IPS-11a (cell line): Measurements from ENCODE around the gene THSD7A.

Experiments
- H3K4me3 ChIP-seq: one replicate; pipeline ENCODE4 v1.5.1; 2013; ENCODE audit warnings: low read depth, low read length, control low read depth

The THSD7A gene

DNA sequence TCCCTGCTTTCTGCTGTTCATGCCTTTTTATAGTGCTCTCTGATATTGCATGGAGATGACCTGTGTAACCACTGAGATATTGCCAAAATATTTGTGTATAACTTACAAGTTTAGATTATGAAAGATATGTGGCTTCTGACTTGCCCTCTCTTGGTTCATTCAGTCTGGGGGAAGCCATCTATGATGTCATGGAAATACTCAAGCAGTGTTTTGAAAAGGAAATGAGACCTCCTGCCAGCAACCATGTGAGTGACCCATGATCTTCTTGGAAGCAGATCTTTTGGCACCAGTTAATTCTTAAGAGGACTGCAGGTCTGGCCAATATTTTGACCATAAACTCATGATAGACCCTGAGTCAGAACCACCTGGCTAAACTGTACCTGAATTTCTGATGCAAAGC is 183.0 kb downstream of the THSD7A start:
- no peak overlapping the region for H3K4me3 ChIP-seq

- no peak overlapping the region for H3K4me3 ChIP-seq
Measured at GRCh38 chr7:11648101-11648500, 183.9 kb downstream of the THSD7A start.

DNA sequence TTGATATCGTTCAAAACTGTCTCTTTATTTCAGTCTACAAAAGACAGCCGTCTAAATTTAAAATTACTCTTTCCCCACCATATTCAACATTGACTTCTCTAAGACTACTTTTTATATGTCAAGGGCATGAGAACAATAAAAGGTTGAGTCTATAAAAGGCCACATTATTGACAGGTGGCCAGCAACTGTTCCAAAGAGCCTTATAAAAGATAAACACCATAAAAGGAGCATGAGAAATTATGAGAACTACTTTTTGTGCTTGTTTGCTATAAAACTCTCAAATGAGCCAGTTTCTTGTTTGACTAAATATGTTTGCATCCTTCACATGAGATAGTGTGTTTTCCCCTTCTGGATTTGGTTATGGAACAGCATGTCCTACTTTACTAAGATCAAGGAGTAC is 189.2 kb downstream of the THSD7A start:
- H3K4me3 ChIP-seq: no peak overlapping the region

- no peak overlapping the region for H3K4me3 ChIP-seq
Measured at GRCh38 chr7:11642276-11642675, 189.7 kb downstream of the THSD7A start.

GRCh38 chr7:11638011-11638774 is 193.8 kb downstream of the THSD7A start:
- H3K4me3 ChIP-seq: no peak overlapping the region

DNA sequence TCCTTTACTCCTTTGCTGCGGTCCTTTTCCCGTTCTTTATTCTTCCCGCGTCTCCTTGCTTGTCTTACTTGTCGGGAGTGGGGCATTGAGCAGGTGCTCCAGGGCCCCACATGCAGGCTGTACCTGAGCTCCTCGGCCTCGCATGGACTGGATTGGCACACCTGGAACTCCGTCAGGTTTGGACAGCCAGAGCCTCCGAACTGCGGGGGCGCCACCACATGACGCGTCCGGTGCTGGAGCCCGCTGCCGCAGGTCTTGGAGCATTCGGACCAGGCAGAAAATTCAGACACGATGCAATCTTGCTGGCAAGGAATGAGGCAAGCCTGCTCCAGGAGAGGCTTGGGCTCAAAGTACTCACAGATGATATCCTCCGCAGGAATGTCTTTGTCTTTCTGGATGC is 195.7 kb downstream of the THSD7A start:
- no peak overlapping the region for H3K4me3 ChIP-seq

DNA sequence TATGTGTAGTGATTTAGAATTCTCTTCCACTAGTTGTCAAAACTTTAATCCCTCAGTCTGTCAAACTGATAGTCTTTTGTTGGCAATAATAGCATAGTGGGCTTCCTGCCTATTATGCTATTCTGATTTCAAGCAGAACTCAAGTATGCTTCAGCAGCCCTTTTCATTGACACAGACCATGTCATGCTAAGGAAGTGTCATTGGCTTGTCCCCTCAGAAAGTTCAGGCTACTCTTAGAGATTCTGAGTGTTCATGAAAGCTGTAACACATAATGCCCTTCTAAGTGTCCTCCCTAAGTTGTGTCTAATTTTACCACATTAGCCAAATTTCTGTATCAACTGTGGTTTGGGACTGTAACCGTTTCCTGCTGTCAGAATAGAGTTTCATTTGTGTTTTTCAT is 198.7 kb downstream of the THSD7A start:
- no peak overlapping the region for H3K4me3 ChIP-seq

- H3K4me3 ChIP-seq: no peak overlapping the region
Measured at GRCh38 chr7:11630355-11630754, 201.6 kb downstream of the THSD7A start.

GRCh38 chr7:11625669-11626068 is 206.3 kb downstream of the THSD7A start:
- H3K4me3 ChIP-seq: no peak overlapping the region

DNA sequence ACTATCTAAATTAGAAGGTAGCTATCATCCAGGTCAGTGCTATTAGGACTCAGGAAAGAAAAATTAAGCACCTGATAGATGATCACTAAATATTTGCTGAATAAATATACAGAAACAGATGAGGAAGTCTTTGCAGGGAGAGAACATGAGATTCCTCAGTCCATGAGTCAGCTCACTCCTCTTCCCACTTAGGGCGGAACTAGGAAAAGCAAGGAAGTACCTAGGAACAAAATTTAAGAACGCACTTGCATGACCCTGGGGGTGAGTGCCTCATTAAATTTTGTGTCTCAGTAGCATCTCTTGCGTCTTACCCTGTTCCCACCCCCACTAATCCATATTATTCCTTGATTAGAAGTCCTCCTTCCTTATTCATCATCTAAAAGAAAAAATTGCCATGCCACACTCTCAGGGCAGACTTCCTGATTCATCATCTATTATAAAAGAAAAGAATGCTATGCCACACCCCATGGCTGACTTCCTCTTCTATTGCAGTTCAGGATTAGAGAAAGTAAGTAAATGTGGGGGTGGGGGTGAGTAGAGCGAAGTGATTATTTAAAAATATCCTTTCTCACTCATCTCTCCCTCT is 208.8 kb downstream of the THSD7A start:
- H3K4me3 ChIP-seq: no peak overlapping the region

GRCh38 chr7:11620406-11621253 is 211.4 kb downstream of the THSD7A start:
- H3K4me3 ChIP-seq: no peak overlapping the region

DNA sequence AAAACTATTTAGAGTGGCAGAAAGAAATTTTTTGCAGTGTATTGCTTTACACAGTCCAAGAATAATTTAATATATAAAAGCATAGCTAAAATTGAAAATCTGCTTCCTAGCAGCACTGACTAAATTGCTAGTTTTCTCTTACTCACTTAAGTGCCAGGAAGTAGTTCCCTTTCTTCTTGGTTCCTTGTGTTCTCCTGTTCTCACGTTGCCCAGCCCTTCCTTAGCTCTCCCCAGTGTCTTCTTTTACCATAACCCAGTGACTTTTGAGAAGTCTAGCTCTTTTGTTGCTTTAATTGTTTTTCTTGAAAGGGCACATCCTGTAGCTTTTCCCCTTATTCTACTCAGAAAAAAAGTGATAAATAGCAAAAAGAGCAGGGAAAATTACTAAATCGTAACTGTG is 215.5 kb downstream of the THSD7A start:
- H3K4me3 ChIP-seq: no peak overlapping the region

GRCh38 chr7:11615174-11615573 is 216.8 kb downstream of the THSD7A start:
- no peak overlapping the region for H3K4me3 ChIP-seq

DNA sequence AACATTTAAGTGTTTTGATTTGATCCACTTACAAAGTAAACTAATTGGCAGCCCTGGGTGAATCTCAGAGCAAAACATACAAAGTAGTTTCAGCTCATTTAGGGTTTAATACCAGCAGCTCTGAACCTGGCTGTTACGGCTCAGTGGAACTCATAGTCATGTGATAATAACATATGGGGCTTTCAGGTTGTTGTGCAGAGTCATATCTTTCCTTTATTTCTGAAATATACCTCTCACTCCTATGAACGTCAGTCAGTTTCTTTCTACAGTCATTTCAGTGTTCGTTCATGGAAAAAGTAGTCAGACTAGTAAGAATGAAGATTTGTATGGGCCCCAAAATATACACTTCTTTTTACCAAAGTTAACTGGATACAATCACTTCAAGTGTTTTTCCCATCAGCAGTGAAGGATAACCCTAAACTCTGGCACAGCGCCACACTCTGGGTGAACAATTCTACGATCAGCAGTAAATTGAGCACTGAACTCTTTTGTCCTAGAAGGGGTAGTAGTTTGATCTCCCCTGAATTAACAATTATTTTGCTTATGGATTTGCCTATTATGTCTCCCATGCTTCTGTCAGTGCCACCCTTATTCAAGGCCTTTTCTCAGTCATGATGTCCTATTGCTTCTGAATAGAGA is 218.6 kb downstream of the THSD7A start:
- no peak overlapping the region for H3K4me3 ChIP-seq

- H3K4me3 ChIP-seq: no peak overlapping the region
Measured at GRCh38 chr7:11612737-11613136, 219.3 kb downstream of the THSD7A start.

GRCh38 chr7:11609096-11609670 is 222.8 kb downstream of the THSD7A start:
- H3K4me3 ChIP-seq: no peak overlapping the region

- no peak overlapping the region for H3K4me3 ChIP-seq
Measured at GRCh38 chr7:11607686-11608085, 224.3 kb downstream of the THSD7A start.

- H3K4me3 ChIP-seq: no peak overlapping the region
Measured at GRCh38 chr7:11605749-11606148, 226.2 kb downstream of the THSD7A start.

DNA sequence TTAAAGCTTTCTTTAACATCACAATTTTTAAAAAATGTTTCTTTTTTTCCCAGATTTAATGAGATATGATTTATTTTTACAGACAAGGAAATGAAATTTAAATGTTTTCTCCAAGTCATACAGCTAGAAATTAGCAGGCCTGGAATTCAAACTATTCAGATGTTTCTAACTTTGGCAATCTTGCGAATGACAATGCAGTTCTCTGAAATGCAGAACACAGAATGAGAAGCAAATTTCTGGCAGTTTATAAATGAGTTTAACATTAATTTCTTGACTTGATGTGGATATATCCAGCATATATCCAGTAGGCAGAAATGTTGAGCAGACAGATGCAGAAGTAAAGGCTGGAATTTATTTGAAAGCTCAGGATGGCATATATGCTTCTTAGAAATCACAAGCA is 227.5 kb downstream of the THSD7A start:
- H3K4me3 ChIP-seq: no peak overlapping the region

DNA sequence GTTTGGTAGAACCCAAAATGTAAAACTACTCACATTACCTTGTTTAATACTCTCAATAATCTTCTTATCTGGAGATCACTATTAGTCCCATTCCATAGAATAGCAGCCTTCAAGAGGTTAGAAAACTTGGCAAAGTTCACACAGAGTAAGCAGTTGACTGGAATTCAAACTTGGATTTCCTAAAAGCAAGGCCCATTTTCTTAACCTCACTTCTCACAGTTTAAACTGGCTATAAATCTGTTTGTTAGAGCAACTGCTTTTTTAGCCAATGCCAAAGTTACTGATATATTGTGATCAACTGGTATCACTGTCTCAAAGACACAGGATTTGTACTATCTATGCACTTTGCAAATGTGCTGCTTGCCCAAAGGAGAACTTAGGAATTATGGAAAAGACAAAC is 230.2 kb downstream of the THSD7A start:
- H3K4me3 ChIP-seq: no peak overlapping the region

DNA sequence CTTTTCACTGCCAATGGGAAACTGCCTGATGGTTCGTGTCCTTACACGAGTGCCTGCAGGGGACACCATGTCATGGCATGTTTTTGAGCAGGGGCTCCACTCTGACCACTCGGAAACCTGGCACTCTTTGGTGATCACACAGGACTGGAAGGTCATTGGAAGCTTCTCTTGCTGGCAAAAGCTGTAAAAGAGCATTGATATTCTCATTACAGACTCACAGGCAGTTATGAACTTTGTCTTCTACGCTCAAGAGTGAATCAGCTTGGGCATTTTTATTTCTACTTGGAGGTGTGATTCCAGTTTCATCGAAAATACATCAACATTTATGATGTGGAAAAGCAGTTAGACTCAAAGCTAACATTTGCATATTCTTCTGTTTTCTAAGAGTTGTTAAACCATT is 238.7 kb downstream of the THSD7A start:
- no peak overlapping the region for H3K4me3 ChIP-seq
